Hepatocyte (in vitro differentiated cells): Measurements from ENCODE around the gene FBXO11.

Experiments used
- EZH2phosphoT487 ChIP-seq: fragments of 200-600 bp; sonication (generic); IDR thresholded peaks from one replicate; pipeline ENCODE4 v1.6.1; 2018; ENCODE audit warnings: antibody characterized with exemption, mild to moderate bottlenecking, low read depth, moderate library complexity; ENCODE audit not compliant: unreplicated experiment, severe bottlenecking
- TF ChIP-seq, protein P1 (sequence below): fragments of 200-600 bp; sonication (generic); IDR thresholded peaks from 2 replicates; pipeline ENCODE4 v1.5.1; 2016; ENCODE audit warnings: antibody characterized with exemption, mild to moderate bottlenecking; ENCODE audit not compliant: poor library complexity

DNA sequence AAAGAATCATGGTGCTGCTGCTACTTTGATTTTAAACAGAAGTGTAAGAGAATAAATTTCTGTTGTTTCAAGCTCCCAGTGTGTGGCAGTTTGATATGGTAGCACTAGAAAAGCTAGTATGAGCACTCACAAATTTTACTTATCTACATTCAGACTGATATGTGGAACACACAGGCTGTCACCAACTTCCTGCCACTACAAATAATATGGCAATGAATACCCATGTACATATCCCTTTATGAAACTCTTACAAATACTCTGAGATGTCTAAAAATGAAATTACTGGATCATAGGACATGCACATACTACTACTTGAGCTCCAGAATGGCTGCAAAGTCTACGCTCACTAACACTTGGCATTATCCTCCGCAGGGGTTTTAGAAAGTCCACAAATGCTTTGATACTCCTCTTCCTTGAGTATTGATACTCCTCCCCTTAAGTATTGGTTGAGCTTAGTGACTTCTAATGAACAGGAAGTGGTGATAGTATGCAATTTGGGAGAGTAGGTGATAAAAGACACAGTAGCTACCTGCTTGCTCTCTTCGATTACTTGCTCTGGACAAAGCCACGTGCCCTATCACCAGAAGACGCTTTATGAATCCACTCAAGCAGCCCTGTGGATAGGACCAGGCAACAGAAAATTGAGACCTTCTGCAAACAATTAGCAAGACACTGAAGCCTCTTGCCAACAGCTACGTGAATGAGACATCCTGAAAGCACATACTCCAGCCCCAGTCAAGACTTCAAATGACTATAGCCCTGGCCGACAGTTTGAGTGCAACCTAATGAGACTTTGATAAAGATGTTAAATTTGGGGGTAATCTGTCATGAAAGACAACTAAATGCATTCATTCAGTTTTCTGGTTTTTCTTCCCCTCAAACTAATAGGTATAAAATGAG is 35.4 kb downstream of the FBXO11 start:
- TF ChIP-seq, protein P1, sequence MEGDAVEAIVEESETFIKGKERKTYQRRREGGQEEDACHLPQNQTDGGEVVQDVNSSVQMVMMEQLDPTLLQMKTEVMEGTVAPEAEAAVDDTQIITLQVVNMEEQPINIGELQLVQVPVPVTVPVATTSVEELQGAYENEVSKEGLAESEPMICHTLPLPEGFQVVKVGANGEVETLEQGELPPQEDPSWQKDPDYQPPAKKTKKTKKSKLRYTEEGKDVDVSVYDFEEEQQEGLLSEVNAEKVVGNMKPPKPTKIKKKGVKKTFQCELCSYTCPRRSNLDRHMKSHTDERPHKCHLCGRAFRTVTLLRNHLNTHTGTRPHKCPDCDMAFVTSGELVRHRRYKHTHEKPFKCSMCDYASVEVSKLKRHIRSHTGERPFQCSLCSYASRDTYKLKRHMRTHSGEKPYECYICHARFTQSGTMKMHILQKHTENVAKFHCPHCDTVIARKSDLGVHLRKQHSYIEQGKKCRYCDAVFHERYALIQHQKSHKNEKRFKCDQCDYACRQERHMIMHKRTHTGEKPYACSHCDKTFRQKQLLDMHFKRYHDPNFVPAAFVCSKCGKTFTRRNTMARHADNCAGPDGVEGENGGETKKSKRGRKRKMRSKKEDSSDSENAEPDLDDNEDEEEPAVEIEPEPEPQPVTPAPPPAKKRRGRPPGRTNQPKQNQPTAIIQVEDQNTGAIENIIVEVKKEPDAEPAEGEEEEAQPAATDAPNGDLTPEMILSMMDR: no peak
- no peak for TF ChIP-seq EZH2phosphoT487
